Naive thymus-derived CD8-positive, alpha-beta T cell (primary cell): ENCODE results near the gene JAKMIP2. TPM values are rescaled to one million over a fixed set of nuclear protein-coding genes. Genes with fewer than 3 reads are reported as not detected.
"Not testable (repeated sequence)": the region's sequence is repeated elsewhere in the genome, so short reads cannot be mapped to it uniquely, and the experiment has no call there.

Source experiments
- ATAC-seq, 2 donors: fragments of 150-1000 bp; cut with Tn5 transposase in 1 of 2; sonication (Bioruptor Pico), chemical (Tn5 transposase) in 1 of 2; 1 replicate in 1 of 2; 2 replicates in 1 of 2; pipeline ENCODE4 v1.10.0; 2021; ENCODE audit warnings: mild to moderate bottlenecking in 2 of 2, moderate library complexity in 2 of 2
- POLR2A ChIA-PET: fragments of 350-600 bp; sonication (Branson Sonifier 250); formaldehyde crosslinking; loops from one replicate; lab custom pipeline; 2021; ENCODE audit warnings: antibody characterized with exemption; lab: Charles Lee
- DNase-seq, 10 donors: peaks; one replicate each; pipeline versions ENCODE4 v3.0.0 to v3.0.0-alpha.2; 2020 to 2022
- H3K27ac Mint-ChIP-seq, 10 donors: one replicate each; pipeline ENCODE4 v1.8.0; 2020 to 2022; ENCODE audit warnings: mild to moderate bottlenecking in 10 of 10, mixed read lengths in 10 of 10, moderate library complexity in 4 of 10, inconsistent platforms in 1 of 10
- H3K27me3 Mint-ChIP-seq, 5 donors: one replicate each; pipeline ENCODE4 v1.8.0; 2021 to 2022; ENCODE audit warnings: mixed read lengths in 5 of 5
- H3K36me3 Mint-ChIP-seq, 3 donors: one replicate each; pipeline ENCODE4 v1.8.0; 2020 to 2022; ENCODE audit warnings: mixed read lengths in 3 of 3, mild to moderate bottlenecking in 2 of 3, inconsistent platforms in 1 of 3
- H3K4me1 Mint-ChIP-seq, 4 donors: one replicate each; pipeline ENCODE4 v1.8.0; 2021 to 2022; ENCODE audit warnings: mixed read lengths in 4 of 4
- H3K4me3 Mint-ChIP-seq, 10 donors: one replicate each; pipeline ENCODE4 v1.8.0; 2020 to 2022; ENCODE audit warnings: mild to moderate bottlenecking in 10 of 10, mixed read lengths in 10 of 10, moderate library complexity in 6 of 10, inconsistent platforms in 1 of 10
- H3K9me3 Mint-ChIP-seq, 9 donors: one replicate each; pipeline ENCODE4 v1.8.0; 2020 to 2022; ENCODE audit warnings: mixed read lengths in 9 of 9, mild to moderate bottlenecking in 3 of 9, inconsistent platforms in 1 of 9, moderate library complexity in 1 of 9
- polyA plus RNA-seq, 3 donors: library from polyadenylated mRNA; unstranded; fragments of 300-500 nt; fragmentation: Illumina TruSeq; gene quantifications; one replicate each; pipeline ENCODE4 v1.2.3, GENCODE V29; 2021
- total RNA-seq, 8 experiments: library from RNA in 2 of 8; stranded (reverse) in 2 of 8; gene quantifications; one replicate each; pipeline ENCODE4 v1.2.3 and lab custom pipeline; 2021 to 2026

Gene JAKMIP2
- total and polyA plus RNA-seq, 5 experiments from 2014 or later, result 0.44 to 3.5 (median 0.51) TPM

DNA sequence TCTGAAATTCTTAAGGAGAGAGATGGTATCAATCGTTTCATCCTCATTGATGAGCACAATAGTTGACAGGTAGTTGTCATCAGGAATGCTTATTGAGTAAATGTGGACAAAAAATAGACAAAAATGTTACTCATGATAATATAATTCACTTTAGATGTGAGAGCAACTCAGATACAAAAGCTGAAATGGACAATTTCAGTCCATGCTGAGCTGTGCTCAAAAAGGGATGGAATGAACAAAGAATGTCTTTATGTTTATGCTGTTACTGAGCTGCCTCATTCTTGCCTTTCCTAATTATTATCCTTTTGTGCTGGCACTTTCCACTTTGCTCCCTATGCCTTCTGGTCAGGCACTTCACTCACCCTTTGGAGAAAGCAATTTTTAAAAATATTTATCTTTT is 49.5 kb downstream of the JAKMIP2 start:
- no peaks in the 10 kb centered on the region for H3K27me3 Mint-ChIP-seq
- H3K9me3 Mint-ChIP-seq, result peaks cover 0 to 9% (median 0%) of the 10 kb centered on the region in 9 donors
- ATAC-seq (no peak), DNase-seq (no peak)
- no peak overlapping the region for H3K4me3 Mint-ChIP-seq
- POLR2A ChIA-PET, result no interaction called here
- peak overlapping the region in 1 of 10 donors; percentile 47 for H3K27ac Mint-ChIP-seq
- H3K4me1 Mint-ChIP-seq, result peaks cover 0 to 8% (median 7%) of the 10 kb centered on the region in 4 donors
- H3K36me3 Mint-ChIP-seq, result peaks cover 0 to 15% (median 6%) of the 10 kb centered on the region in 3 donors

DNA sequence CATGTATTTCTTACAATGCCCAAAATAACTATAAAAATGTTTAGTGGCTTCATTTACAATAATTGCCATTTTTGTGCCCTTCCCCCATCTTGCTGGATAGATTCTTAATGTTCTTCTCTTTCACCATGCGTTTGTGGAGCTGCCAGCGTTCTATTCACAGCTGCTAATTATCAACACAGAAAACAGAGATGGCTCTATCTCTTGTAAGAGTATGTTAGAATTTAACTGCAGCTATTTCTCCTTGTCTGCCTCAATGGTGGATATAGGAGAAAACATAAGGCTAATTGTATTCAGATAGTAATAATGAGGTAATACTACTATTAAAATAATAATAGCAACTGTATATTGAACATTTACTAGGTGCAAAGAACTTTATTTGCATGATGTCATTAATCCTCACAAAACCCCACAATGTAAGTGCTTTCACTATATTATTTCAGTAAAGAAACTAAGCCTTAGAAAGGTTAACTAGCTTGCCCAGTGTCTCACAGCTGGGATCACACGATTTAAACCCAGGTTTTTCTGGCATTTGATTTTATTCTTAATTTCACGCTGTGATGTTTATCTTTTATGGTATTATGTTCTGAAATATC is 50.1 kb downstream of the JAKMIP2 start:
- DNase-seq (no peak), ATAC-seq (no peak)
- Mint-ChIP-seq H3K4me3 (no peak overlapping the region), H3K36me3 (peaks cover 0 to 18% (median 10%) of the 10 kb centered on the region in 3 donors), H3K9me3 (peaks cover 0 to 9% (median 0%) of the 10 kb centered on the region in 9 donors), H3K27ac (no peak overlapping the region), H3K27me3 (no peaks in the 10 kb centered on the region), H3K4me1 (peaks cover 0 to 8% (median 7%) of the 10 kb centered on the region in 4 donors)
- POLR2A ChIA-PET, result no interaction called here

- peaks cover 0 to 23% (median 16%) of the 10 kb centered on the region in 3 donors for H3K36me3 Mint-ChIP-seq
- DNase-seq (no peak), ATAC-seq (no peak)
- H3K27ac Mint-ChIP-seq, result no peak overlapping the region
- H3K4me1 Mint-ChIP-seq, result peaks cover 0 to 8% (median 7%) of the 10 kb centered on the region in 4 donors
- no peak overlapping the region for H3K4me3 Mint-ChIP-seq
- no peaks in the 10 kb centered on the region for H3K27me3 Mint-ChIP-seq
- H3K9me3 Mint-ChIP-seq, result peaks cover 0 to 9% (median 0%) of the 10 kb centered on the region in 9 donors
- POLR2A ChIA-PET, result no interaction called here
Measured at GRCh38 chr5:147731431-147732290, 50.9 kb downstream of the JAKMIP2 start.

GRCh38 chr5:147727200-147727599 is 55.3 kb downstream of the JAKMIP2 start:
- ATAC-seq (no peak), DNase-seq (no peak)
- H3K4me3 Mint-ChIP-seq, result no peak overlapping the region
- POLR2A ChIA-PET, result no interaction called here
- no peak overlapping the region for H3K27ac Mint-ChIP-seq
- peaks cover 0 to 7% (median 0%) of the 10 kb centered on the region in 9 donors for H3K9me3 Mint-ChIP-seq
- peaks cover 0 to 2% (median 0%) of the 10 kb centered on the region in 5 donors for H3K27me3 Mint-ChIP-seq
- H3K4me1 Mint-ChIP-seq, result no peaks in the 10 kb centered on the region
- peaks cover 1 to 22% (median 13%) of the 10 kb centered on the region in 3 donors for H3K36me3 Mint-ChIP-seq

- DNase-seq, H3K4me1 Mint-ChIP-seq, H3K27me3 Mint-ChIP-seq, ATAC-seq, POLR2A ChIA-PET, H3K9me3 Mint-ChIP-seq: not testable (repeated sequence)
- Mint-ChIP-seq H3K4me3 (peak overlapping the region in 3 of 10 donors; percentile 31 to 76 (median 43)), H3K36me3 (peaks cover 0 to 12% (median 2%) of the 10 kb centered on the region in 3 donors), H3K27ac (peak overlapping the region in 1 of 10 donors; percentile 56)
Measured at GRCh38 chr5:147721191-147721960, 61.2 kb downstream of the JAKMIP2 start.

DNA sequence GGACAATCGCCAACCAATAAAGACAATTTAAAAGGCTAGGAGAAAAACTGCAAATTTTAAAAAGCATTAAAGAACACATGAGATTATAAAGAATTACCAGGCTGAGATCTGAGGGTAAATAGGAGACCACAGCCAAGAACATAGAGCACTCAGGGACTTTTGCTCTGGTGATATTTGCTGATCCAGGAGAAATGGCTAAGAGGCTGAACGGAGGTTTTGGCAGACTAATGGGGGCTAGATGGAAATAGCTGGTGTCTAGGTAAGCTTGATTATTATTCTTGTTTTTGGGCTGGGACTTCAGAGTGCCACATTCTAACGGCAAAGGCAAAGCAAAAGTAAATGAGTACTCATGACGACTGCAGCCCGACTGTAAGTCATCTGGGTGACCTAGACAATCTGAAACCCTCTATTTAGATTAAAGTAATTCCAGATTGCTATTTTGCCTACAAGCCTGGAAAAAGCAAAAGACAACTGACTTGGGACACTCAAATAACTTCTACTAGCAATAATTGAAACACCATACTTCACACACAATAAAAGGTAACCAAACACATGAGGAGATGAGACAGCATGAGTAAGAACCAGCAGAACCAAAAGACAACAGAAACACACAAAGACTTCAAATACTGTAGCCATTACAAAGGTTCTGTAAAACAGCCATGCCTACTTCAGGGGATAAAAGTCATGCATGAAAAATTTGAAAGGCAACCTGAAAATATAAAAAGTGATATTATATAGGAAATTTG is 68.8 kb downstream of the JAKMIP2 start:
- Mint-ChIP-seq H3K27me3 (no peaks in the 10 kb centered on the region), H3K4me3 (peak overlapping the region in 2 of 10 donors; percentile 20 to 54), H3K9me3 (peaks cover 0 to 2% (median 0%) of the 10 kb centered on the region in 9 donors), H3K4me1 (peaks cover 0 to 14% (median 0%) of the 10 kb centered on the region in 4 donors), H3K36me3 (peaks cover 0 to 5% (median 0%) of the 10 kb centered on the region in 3 donors), H3K27ac (no peak overlapping the region)
- DNase-seq (no peak), ATAC-seq (no peak)
- POLR2A ChIA-PET, result no interaction called here

DNA sequence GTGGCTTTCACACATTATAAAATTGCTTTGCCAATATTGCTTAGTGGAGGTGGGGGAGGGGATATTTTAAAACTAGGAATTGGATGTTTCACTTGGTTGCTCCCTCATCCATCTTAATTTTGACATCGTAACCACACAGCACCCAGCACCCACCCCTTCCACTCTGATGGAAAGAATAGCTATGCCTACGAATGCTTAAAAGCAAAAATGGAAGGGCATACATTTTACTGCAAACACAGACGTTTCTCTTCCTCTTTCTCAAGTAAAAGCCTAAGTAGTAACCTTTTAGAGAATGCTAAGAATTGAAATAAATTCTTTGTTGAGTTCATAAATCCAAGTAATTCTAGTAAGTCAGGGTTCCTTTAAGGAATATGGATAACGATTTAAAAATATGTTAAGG is 69.9 kb downstream of the JAKMIP2 start:
- no peak overlapping the region for H3K27ac Mint-ChIP-seq
- peaks cover 0 to 2% (median 0%) of the 10 kb centered on the region in 9 donors for H3K9me3 Mint-ChIP-seq
- no peaks in the 10 kb centered on the region for H3K27me3 Mint-ChIP-seq
- DNase-seq (no peak), ATAC-seq (no peak)
- peaks cover 0 to 5% (median 0%) of the 10 kb centered on the region in 3 donors for H3K36me3 Mint-ChIP-seq
- H3K4me1 Mint-ChIP-seq, result peaks cover 0 to 14% (median 0%) of the 10 kb centered on the region in 4 donors
- POLR2A ChIA-PET, result no interaction called here
- H3K4me3 Mint-ChIP-seq, result peak overlapping the region in 2 of 10 donors; percentile 60 to 71

GRCh38 chr5:147712019-147712418 is 70.5 kb downstream of the JAKMIP2 start:
- POLR2A ChIA-PET, result no interaction called here
- H3K36me3 Mint-ChIP-seq, result peaks cover 0 to 5% (median 0%) of the 10 kb centered on the region in 3 donors
- DNase-seq, result no peak
- H3K27ac Mint-ChIP-seq, result no peak overlapping the region
- H3K4me3 Mint-ChIP-seq, result no peak overlapping the region
- no peak for ATAC-seq
- H3K27me3 Mint-ChIP-seq, result no peaks in the 10 kb centered on the region
- peaks cover 0 to 2% (median 0%) of the 10 kb centered on the region in 9 donors for H3K9me3 Mint-ChIP-seq
- peaks cover 0 to 14% (median 0%) of the 10 kb centered on the region in 4 donors for H3K4me1 Mint-ChIP-seq

GRCh38 chr5:147711019-147711418 is 71.5 kb downstream of the JAKMIP2 start:
- DNase-seq (no peak), ATAC-seq (no peak)
- Mint-ChIP-seq H3K9me3 (peaks cover 0 to 2% (median 0%) of the 10 kb centered on the region in 9 donors), H3K27ac (no peak overlapping the region), H3K36me3 (peaks cover 0 to 5% (median 0%) of the 10 kb centered on the region in 3 donors), H3K4me3 (no peak overlapping the region), H3K4me1 (peaks cover 0 to 14% (median 0%) of the 10 kb centered on the region in 4 donors), H3K27me3 (no peaks in the 10 kb centered on the region)
- POLR2A ChIA-PET, result no interaction called here

GRCh38 chr5:147708708-147709107 is 73.8 kb downstream of the JAKMIP2 start:
- no peak for DNase-seq
- no peaks in the 10 kb centered on the region for H3K9me3 Mint-ChIP-seq
- no peak overlapping the region for H3K27ac Mint-ChIP-seq
- ATAC-seq, result no peak
- POLR2A ChIA-PET, result no interaction called here
- H3K36me3 Mint-ChIP-seq, result peaks cover 0 to 5% (median 0%) of the 10 kb centered on the region in 3 donors
- peaks cover 0 to 12% (median 0%) of the 10 kb centered on the region in 4 donors for H3K4me1 Mint-ChIP-seq
- no peaks in the 10 kb centered on the region for H3K27me3 Mint-ChIP-seq
- H3K4me3 Mint-ChIP-seq, result no peak overlapping the region

DNA sequence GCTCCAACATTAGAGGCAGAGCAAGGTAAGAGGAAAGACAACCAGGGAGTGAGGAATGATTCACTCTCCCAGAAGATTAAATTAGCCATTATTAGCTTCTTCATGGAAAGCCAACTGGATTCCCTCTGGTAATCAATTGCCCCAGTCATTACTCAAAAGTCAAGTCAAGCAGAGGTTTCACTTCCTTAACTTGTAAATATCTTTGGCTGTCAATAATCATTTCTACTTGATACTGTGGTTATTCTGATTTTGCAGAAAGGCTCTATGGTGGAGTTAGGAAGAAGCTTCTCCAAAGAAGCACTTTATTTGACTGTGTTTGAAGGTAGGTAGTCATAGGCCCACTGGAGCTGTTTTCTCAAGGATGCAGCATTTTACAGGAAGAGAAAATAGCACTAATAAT is 78.0 kb downstream of the JAKMIP2 start:
- Mint-ChIP-seq H3K36me3 (peaks cover 0 to 5% (median 0%) of the 10 kb centered on the region in 3 donors), H3K4me1 (peaks cover 0 to 2% (median 0%) of the 10 kb centered on the region in 4 donors), H3K27ac (no peak overlapping the region), H3K4me3 (no peak overlapping the region), H3K27me3 (peaks cover 0 to 2% (median 0%) of the 10 kb centered on the region in 5 donors), H3K9me3 (peaks cover 0 to 4% (median 0%) of the 10 kb centered on the region in 9 donors)
- POLR2A ChIA-PET, result no interaction called here
- ATAC-seq, result no peak
- DNase-seq, result no peak

DNA sequence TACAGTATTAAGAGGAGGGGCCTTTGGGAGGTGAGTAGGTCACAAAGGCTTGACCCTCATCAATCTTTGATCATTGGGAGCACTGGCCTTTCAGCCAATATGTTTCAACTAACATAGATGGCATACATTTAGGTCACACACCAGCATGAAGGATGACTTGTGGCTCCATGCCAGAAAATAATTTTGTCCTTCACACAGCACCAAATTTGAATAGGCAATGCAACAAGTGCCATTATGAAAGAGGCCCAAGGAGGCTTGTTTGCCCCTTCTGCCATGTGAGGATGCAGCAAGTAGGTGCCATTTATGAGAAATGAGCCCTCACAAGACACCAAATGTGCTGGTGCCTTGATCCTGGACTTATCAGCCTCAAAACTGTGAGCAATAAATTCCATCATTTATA is 81.1 kb downstream of the JAKMIP2 start:
- H3K36me3 Mint-ChIP-seq, result peaks cover 0 to 30% (median 21%) of the 10 kb centered on the region in 3 donors
- no peak for ATAC-seq
- DNase-seq, result no peak
- peaks cover 0 to 6% (median 0%) of the 10 kb centered on the region in 5 donors for H3K27me3 Mint-ChIP-seq
- POLR2A ChIA-PET, result no interaction called here
- peaks cover 0 to 2% (median 0%) of the 10 kb centered on the region in 4 donors for H3K4me1 Mint-ChIP-seq
- H3K4me3 Mint-ChIP-seq, result no peak overlapping the region
- no peak overlapping the region for H3K27ac Mint-ChIP-seq
- peaks cover 0 to 30% (median 21%) of the 10 kb centered on the region in 9 donors for H3K9me3 Mint-ChIP-seq
